ENCODE data around the gene EDC4.
A peak's percentile ranks its signal among the peaks of the same experiment; 100 is the strongest.

Gene EDC4

GRCh38 chr16:67915831-67916723 lies 43.2 kb downstream of the EDC4 start:
- DNase-seq, result no peak

- DNase-seq, result no peak
Observed at GRCh38 chr16:67917140-67917851, 44.4 kb downstream of the EDC4 start.

GRCh38 chr16:67917852-67918236 lies 45.0 kb downstream of the EDC4 start:
- no peak for DNase-seq

- no peak for DNase-seq
Observed at GRCh38 chr16:67919622-67920221, 46.9 kb downstream of the EDC4 start.

GRCh38 chr16:67922221-67922620 lies 49.4 kb downstream of the EDC4 start:
- DNase-seq, result no peak

GRCh38 chr16:67922740-67923139 lies 49.9 kb downstream of the EDC4 start:
- peak; percentile 60 for DNase-seq

- peak; percentile 60 for DNase-seq
Observed at GRCh38 chr16:67923414-67924116, 50.7 kb downstream of the EDC4 start.

- no peak for DNase-seq
Observed at GRCh38 chr16:67924140-67924906, 51.5 kb downstream of the EDC4 start.

GRCh38 chr16:67926181-67926750 lies 53.4 kb downstream of the EDC4 start:
- DNase-seq, result peak; percentile 83

- DNase-seq, result no peak
Observed at GRCh38 chr16:67927131-67927941, 54.5 kb downstream of the EDC4 start.

GRCh38 chr16:67928147-67928546 lies 55.3 kb downstream of the EDC4 start:
- DNase-seq, result no peak

- peak; percentile 70 for DNase-seq
Observed at GRCh38 chr16:67928561-67929364, 55.9 kb downstream of the EDC4 start.

GRCh38 chr16:67930191-67930590 lies 57.3 kb downstream of the EDC4 start:
- DNase-seq, result no peak

- no peak for DNase-seq
Observed at GRCh38 chr16:67930678-67931211, 57.9 kb downstream of the EDC4 start.
